Gastrocnemius medialis (tissue), 4 donors: ENCODE measurements around the gene DYRK1A.

Experiments used
- CTCF ChIP-seq, 5 experiments: fragments of 450-650 bp in 3 of 5; fragments of 200-600 bp in 2 of 5; sonication (generic) in 2 of 5; IDR thresholded peaks in 4 of 5; conservative IDR thresholded peaks in 1 of 5; 1 replicate in 4 of 5; 2 replicates in 1 of 5; pipeline ENCODE4 v1.5.1; 2016 to 2019; ENCODE audit warnings: antibody characterized with exemption in 5 of 5, mild to moderate bottlenecking in 3 of 5, moderate library complexity in 3 of 5
- POLR2A ChIP-seq, 2 donors: fragments of 450-650 bp; IDR thresholded peaks; one replicate each; pipeline ENCODE4 v1.6.1; 2017; ENCODE audit warnings: antibody characterized with exemption in 2 of 2, mild to moderate bottlenecking in 2 of 2, moderate library complexity in 2 of 2

GRCh38 chr21:37474342-37474741, 107.8 kb downstream of the DYRK1A start:
- no peak for TF ChIP-seq CTCF (IDR thresholded peaks at IDR 0.05 in 4 of 5, conservative IDR thresholded peaks at IDR 0.05 in 1 of 5)
- no peak for TF ChIP-seq POLR2A (IDR thresholded peaks at IDR 0.05)
